ENCODE results near the gene DYRK1A.
"Not testable (repeated sequence)": the region's sequence is repeated elsewhere in the genome, so short reads cannot be mapped to it uniquely, and the experiment has no call there.

DYRK1A gene

GRCh38 chr21:37547615-37548200 lies 181.1 kb downstream of the DYRK1A start:
- H3K27me3 ChIP-seq (ENCODE audit: control insufficient read depth, insufficient read depth, low read length): no peaks in the 10 kb centered on the region
- no peak overlapping the region for H2AFZ ChIP-seq
- H3K36me3 ChIP-seq (ENCODE audit: control insufficient read depth, insufficient read depth, low read length): no peaks in the 10 kb centered on the region
- no peak overlapping the region for H3K4me3 ChIP-seq (ENCODE audit: low read depth, low read length)
- no peak overlapping the region for H3K9ac ChIP-seq
- no peaks in the 10 kb centered on the region for H3K4me1 ChIP-seq
- H3K9me3 ChIP-seq (ENCODE audit: control insufficient read depth, low read length): no peaks in the 10 kb centered on the region
- no peak overlapping the region for H3K27ac ChIP-seq
- H3K4me2 ChIP-seq (ENCODE audit: low read length): no peak overlapping the region
- TF ChIP-seq CTCF (IDR thresholded peaks at IDR 0.05): no peak
- H3K79me2 ChIP-seq: no peaks in the 10 kb centered on the region

DNA sequence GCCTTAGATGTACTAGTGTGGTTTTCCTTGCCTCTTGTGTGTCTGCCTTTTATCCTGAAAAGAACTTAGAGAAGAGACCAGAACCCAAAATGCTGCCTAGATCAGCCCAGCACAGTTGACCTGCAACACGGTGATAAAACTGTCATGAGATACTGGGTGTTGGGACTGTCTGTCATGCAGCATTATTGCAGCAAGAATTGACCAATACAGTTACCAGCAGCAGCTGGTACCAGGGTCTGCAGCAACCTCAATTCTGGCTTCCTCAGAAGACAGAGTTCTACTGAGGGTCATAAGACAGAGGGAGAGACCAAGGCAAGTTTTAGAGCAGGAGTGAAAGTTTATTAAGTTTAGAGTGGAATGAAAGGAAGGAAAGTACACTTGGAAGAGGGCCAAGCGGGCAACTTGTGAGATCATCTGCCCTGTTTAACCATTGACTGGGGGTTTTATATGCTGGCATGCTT lies 182.0 kb downstream of the DYRK1A start:
- H3K27me3 ChIP-seq (ENCODE audit: control insufficient read depth, insufficient read depth, low read length): no peaks in the 10 kb centered on the region
- H3K27ac ChIP-seq: no peak overlapping the region
- H3K9ac ChIP-seq: no peak overlapping the region
- no peaks in the 10 kb centered on the region for H3K9me3 ChIP-seq (ENCODE audit: control insufficient read depth, low read length)
- H3K79me2 ChIP-seq: no peaks in the 10 kb centered on the region
- H3K4me1 ChIP-seq: no peaks in the 10 kb centered on the region
- no peak for TF ChIP-seq CTCF (IDR thresholded peaks at IDR 0.05)
- H2AFZ ChIP-seq: no peak overlapping the region
- no peak overlapping the region for H3K4me2 ChIP-seq (ENCODE audit: low read length)
- H3K4me3 ChIP-seq (ENCODE audit: low read depth, low read length): no peak overlapping the region
- no peaks in the 10 kb centered on the region for H3K36me3 ChIP-seq (ENCODE audit: control insufficient read depth, insufficient read depth, low read length)

DNA sequence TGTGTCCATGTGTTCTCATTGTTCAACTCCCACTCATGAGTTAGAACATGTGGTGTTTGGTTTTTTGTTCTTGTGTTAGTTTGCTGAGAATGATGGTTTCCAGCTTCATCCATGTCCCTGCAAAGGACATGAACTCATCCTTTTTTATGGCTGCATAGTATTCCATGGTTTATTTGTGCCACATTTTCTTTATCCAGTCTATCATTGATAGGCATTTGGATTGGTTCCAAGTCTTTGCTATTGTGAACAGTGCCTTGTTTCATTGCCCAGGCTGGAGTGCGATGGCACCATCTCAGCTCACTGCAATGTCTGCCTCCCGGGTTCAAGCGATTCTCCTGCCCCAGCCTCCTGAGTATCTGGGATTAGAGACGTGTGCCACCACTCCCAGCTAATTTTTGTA lies 183.2 kb downstream of the DYRK1A start:
- not testable (repeated sequence) for H3K36me3 ChIP-seq (ENCODE audit: control insufficient read depth, insufficient read depth, low read length); H3K27ac ChIP-seq; H3K27me3 ChIP-seq (ENCODE audit: control insufficient read depth, insufficient read depth, low read length); H3K79me2 ChIP-seq; H3K4me3 ChIP-seq (ENCODE audit: low read depth, low read length); H3K9me3 ChIP-seq (ENCODE audit: control insufficient read depth, low read length); H2AFZ ChIP-seq; H3K9ac ChIP-seq; H3K4me1 ChIP-seq; H3K4me2 ChIP-seq (ENCODE audit: low read length)

GRCh38 chr21:37550157-37550556 lies 183.6 kb downstream of the DYRK1A start:
- H3K36me3 ChIP-seq (ENCODE audit: control insufficient read depth, insufficient read depth, low read length): no peaks in the 10 kb centered on the region
- no peak overlapping the region for H2AFZ ChIP-seq
- no peaks in the 10 kb centered on the region for H3K27me3 ChIP-seq (ENCODE audit: control insufficient read depth, insufficient read depth, low read length)
- no peaks in the 10 kb centered on the region for H3K4me1 ChIP-seq
- H3K9me3 ChIP-seq (ENCODE audit: control insufficient read depth, low read length): no peaks in the 10 kb centered on the region
- no peak overlapping the region for H3K4me3 ChIP-seq (ENCODE audit: low read depth, low read length)
- no peak for TF ChIP-seq CTCF (IDR thresholded peaks at IDR 0.05)
- H3K4me2 ChIP-seq (ENCODE audit: low read length): no peak overlapping the region
- H3K9ac ChIP-seq: no peak overlapping the region
- no peak overlapping the region for H3K27ac ChIP-seq
- H3K79me2 ChIP-seq: no peaks in the 10 kb centered on the region

DNA sequence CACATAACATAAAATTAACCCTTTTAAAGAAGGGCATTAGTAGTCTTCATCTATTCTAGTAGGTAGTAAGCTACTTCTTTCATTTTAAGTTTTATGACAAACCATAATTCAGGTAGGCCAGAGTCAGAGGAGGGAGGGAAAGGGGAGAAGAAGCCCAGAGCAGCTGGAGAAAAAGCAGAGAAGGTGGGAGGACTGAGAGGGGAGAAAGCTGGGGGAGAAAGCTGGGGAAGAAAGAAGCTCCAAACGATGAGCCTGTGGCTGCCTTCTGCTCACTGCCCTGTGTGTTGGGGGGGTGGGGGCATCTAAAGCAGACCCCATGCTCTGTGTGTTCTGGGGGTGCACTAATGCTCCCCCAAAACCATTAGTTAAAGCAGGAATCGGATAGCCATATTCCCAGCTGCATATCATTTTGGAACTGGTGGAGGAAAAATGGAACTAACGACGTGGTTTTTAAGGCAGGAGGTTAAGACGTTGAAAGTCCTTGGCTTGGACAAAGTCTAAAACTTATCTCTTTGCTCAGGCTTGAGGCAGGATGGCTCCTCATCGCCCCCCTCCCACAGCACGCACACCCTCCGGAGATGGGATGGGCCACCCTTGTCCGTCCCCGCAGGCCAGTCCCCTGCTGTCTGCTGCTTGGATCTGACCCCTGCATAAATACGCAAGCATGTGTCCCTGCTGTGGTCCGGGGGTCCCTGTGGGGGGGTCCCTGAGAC lies 184.2 kb downstream of the DYRK1A start:
- Histone ChIP-seq H3K36me3 (ENCODE audit: control insufficient read depth, insufficient read depth, low read length) (no peaks in the 10 kb centered on the region), H3K27me3 (ENCODE audit: control insufficient read depth, insufficient read depth, low read length) (no peaks in the 10 kb centered on the region), H3K27ac (no peak overlapping the region), H3K9me3 (ENCODE audit: control insufficient read depth, low read length) (no peaks in the 10 kb centered on the region), H3K4me2 (ENCODE audit: low read length) (no peak overlapping the region), H3K79me2 (no peaks in the 10 kb centered on the region), H3K4me3 (ENCODE audit: low read depth, low read length) (no peak overlapping the region), H3K4me1 (no peaks in the 10 kb centered on the region), H3K9ac (no peak overlapping the region), H2AFZ (no peak overlapping the region)
- no peak for TF ChIP-seq CTCF (IDR thresholded peaks at IDR 0.05)

All from parathyroid adenoma (tissue), 2 donors.